ENCODE results near the gene PRRX1.

PRRX1 gene

GRCh38 chr1:170624146-170624545, 39.8 kb upstream of the PRRX1 start:
- TF ChIP-seq CTCF (conservative IDR thresholded peaks at IDR 0.05) (no peak), ZFX (IDR thresholded peaks at IDR 0.05) (no peak)
- no peak overlapping the region for H3K27ac ChIP-seq

DNA sequence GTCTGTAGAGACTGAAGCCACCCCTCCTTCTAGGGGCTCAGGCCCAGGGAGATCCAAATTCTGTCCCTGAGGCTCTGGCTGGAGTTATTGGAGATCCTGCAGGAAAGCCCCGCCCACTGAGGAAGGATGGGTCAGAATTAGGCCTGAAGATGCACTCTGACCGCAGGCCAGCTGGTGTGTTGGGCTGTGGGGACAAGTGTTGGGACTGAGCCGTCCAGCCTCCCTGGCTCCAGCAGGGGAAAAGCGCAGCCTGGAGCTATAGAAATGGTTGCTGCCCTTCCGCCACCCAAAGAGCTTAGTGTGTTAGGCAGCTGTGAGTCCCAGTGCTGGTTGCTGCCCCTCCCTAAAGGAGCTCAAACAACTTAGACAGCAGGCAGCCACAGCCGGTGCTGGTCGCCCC, 33.0 kb upstream of the PRRX1 start:
- no peak overlapping the region for H3K27ac ChIP-seq
- TF ChIP-seq CTCF (conservative IDR thresholded peaks at IDR 0.05) = no peak
- TF ChIP-seq ZFX (IDR thresholded peaks at IDR 0.05) = no peak

DNA sequence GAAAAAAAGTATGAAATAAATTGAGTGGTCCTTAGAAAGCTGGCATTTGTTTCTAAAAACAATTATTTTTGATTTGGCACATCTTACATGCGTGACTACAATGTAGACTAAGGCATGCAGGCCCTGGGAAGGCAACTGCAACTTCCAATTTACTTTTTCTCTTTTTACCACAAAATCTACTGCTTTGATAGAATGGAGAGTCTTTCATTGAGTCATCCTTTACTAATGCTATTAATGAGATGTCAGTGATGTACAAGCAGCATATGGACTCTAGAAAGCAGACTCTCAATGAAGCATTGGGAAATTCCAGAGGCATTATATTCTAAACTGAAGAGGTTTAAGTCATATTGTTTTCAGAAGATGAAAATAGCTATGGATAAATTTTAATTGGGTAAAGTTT, 29.6 kb upstream of the PRRX1 start:
- no peak overlapping the region for H3K27ac ChIP-seq
- no peak for TF ChIP-seq ZFX (IDR thresholded peaks at IDR 0.05)

- TF ChIP-seq CTCF (conservative IDR thresholded peaks at IDR 0.05) (no peak), ZFX (IDR thresholded peaks at IDR 0.05) (no peak)
- H3K27ac ChIP-seq = no peak overlapping the region
Measured at GRCh38 chr1:170634824-170635410, 29.0 kb upstream of the PRRX1 start.

DNA sequence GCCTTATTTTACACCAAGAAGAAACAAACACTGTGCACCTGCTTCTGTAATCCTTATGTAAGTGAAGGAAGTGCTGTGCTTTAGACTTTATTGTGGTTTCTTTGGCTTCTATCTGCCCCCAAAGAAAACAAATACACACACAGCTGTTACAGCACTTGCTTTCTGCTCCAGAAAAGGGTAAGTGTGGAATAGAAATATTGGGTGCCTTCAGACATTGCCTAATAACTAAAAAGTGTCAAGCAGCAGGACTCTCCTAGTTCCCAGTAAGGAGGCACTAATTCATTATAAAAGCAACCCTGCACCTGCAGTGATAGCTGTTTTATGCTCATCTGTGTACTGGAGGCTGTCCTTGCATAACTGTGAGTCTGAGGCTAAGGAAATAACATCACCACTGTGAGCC, 23.4 kb upstream of the PRRX1 start:
- no peak overlapping the region for H3K27ac ChIP-seq
- TF ChIP-seq CTCF (conservative IDR thresholded peaks at IDR 0.05) (no peak), ZFX (IDR thresholded peaks at IDR 0.05) (no peak)

DNA sequence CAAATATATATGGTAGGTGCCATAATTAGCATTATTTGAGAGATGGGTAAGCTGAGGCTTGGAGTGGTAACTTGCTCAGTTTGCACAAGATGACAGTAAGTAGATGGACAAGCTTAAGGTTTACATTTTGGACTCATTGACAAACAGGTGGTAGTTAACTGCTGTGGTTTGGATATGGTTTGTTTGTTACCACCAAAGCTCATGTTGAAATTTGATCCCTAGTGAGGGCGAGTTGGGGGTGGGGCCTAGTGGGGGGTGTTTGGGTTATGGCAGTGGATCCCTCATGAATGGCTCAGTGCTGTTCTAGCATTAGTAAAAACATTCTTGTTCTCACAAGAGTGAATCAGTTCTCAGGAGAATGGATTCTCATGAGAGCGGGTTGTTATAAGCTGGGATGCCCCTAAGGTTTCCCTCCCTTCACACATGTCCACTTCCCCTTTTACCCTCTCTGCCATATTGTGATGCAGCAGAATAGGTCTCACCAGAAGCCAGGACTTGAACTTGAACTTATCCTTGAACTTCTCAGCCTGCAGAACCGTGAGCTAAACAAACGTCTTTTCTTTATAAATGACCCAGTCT, 6.6 kb upstream of the PRRX1 start:
- no peak overlapping the region for H3K27ac ChIP-seq
- TF ChIP-seq ZFX (IDR thresholded peaks at IDR 0.05) = no peak
- no peak for TF ChIP-seq CTCF (conservative IDR thresholded peaks at IDR 0.05)

DNA sequence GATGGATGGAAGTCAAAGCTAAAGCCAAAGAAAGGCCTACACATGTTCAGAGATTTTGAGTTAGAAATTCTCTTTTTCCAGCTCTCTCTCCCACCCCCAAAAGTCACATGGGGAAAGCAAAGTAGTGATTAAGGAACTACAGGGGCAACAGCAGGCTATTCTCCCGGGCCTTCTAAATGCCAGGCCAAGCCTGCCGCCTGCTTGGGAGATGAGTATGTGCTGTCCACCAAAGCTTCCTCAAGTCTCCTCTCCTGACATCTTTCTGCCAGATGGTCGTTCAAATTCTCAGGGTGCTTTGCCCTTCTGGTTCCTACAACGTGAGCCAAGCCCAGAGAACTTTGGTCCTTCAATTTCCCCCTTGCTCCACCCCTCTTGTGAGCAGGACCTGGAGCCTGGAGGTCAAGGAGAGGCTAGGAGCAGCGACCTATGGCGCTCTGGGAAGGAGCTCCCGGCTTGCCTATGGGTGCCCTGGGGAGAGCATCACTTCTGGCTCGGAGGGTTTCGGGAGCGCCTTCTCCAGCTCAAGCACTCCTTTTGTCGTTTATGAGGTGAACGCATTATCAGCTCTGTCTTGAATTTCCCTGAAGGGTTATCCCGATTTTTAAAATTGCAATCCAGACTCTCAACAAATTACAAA, 4.4 kb upstream of the PRRX1 start:
- H3K27ac ChIP-seq = no peak overlapping the region
- TF ChIP-seq ZFX (IDR thresholded peaks at IDR 0.05) (no peak), CTCF (conservative IDR thresholded peaks at IDR 0.05) (no peak)
